Measurements from ENCODE around the gene PAH. TPM values are rescaled to one million over a fixed set of nuclear protein-coding genes. Genes with fewer than 3 reads are reported as not detected.
"Not testable (repeated sequence)": the region's sequence is repeated elsewhere in the genome, so short reads cannot be mapped to it uniquely, and the experiment has no call there.

Gene PAH
- total RNA-seq, 1 experiment from 2014 or later: not detected

DNA sequence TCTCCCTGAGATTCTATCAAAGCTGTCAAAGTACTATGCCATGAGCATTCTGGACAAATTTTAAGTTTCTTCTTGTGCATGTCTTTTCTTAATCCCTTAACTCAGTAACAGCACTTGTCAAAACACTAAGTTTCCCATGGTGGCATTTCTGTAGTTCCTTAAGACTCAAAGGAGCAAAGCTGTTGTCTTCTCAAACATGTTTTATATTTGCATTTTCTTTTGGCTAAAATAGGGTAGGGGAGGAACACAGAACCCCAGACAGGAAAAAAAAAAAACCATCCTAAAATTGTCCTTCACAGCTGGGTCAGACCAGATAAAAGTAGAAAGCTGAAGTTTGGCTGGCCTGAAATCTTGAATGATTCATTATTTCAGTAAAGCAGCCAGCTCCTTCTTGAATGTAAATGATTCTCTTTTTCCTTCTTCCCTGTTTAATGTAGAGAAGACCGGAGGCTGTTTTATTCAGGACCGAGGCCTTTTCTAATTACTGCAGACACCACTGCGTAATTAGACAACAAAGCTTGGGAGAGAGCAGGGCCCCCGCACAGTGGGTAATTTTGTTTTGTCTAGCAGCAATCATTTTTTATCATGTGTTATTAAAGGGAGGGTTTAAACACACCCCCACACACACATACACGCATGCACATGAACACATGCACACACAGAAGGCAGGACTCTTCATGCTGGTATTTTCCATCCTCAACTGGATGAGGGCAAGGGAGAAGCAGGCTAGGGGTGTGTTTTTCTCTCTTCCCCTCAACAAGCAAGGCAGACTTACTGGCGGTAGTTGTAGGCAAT is 51.0 kb downstream of the PAH start:
- no peak for DNase-seq (ENCODE audit: low read depth)
- in situ Hi-C loops (cut with HindIII; ENCODE audit: low pct_unique_long_range_greater_than_20kb, low sequenced_read_pairs): no loop called here

DNA sequence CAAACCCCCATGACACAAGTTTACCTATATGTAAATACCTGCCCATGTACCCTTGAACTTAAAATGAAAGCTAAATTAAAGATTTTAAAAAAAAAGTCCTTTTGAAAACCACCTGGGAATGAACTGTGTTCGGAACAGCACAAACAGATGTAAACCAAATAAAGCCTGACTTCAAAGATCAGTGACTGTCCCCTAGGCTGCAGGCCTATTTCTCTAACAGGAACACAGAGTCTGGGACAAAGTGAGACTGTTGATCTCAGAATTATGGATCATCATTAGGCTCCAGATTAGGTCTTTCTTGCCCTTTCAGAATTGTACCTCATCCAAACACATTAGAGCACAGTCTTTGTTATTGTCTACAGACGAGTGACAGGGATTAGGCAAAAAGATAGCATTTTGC is 54.6 kb downstream of the PAH start:
- DNase-seq (ENCODE audit: low read depth): no peak
- in situ Hi-C loops (cut with HindIII; ENCODE audit: low pct_unique_long_range_greater_than_20kb, low sequenced_read_pairs): no loop called here

DNA sequence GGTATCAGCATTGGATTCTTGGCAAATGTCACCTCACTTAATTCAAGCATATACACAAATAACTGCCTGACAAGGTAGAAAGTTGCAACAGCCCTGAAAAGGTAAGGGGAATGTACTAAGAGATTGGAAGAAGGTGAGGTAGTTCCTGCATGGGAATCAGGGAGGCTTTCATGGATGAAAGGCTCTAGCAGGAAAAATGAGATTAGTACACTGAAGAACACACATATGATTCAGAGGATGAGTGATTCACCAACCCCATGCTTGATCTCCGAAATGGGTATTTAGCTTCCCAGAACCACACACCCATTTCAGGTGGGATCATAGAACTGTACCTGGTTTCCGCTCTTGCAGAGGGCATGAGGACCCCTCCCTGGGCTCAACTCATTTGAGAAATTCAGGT is 65.8 kb downstream of the PAH start:
- DNase-seq (ENCODE audit: low read depth): no peak
- in situ Hi-C loops (cut with HindIII; ENCODE audit: low pct_unique_long_range_greater_than_20kb, low sequenced_read_pairs): no loop called here

DNA sequence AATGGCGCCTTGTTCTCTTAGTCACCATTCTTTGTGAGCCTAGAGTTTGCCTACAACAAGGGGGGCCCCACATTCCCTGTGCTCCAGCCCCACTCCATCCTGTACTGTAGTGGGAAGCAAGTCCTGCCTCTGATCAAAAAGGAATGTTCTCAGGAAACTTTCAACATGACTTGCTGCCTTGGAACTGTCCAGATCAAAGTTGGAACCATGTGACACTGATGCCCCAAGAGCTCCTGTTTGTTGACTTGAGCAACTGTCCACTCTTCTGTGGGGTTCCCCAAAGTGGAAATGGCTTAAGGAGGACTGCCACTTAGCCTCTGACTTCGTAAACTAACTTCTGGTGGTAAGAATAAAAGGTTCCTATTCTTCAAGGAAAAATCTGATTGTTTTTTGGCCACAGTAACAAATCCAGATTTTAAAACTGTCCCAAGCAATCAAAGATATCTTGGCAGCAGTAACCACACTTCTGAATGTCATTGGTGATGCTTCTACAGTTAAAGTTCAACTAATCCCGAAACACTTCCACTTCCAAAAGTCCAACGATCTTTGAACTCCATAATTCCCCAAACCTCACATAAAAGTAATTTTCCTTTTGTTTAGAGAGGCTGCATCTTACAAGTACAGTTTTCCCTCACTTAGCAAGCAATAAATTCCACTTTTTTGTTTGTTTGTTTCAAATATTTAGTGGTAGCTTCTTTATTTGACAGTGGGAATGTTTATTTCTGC is 67.2 kb downstream of the PAH start:
- no peak for DNase-seq (ENCODE audit: low read depth)
- in situ Hi-C loops (cut with HindIII; ENCODE audit: low pct_unique_long_range_greater_than_20kb, low sequenced_read_pairs): no loop called here

DNA sequence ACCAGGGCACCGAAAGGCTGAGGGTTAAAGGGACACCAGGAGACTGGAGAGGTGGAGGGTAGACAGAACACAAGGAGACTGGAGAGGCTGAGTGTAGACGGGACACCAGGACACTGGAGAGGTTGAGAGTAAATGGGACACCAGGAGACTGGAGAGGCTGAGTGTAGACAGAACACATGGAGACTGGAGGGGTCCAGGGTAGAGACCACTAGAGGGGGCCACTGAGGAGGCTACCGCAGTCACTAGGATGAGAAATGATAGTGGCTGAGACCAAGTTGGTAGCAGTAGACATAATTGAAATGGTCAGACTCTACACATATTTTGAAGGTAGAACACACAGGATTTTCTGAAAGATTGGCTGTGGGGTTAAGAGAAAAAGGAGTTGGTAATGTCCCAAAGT is 68.2 kb downstream of the PAH start:
- no peak for DNase-seq (ENCODE audit: low read depth)
- in situ Hi-C loops (cut with HindIII; ENCODE audit: low pct_unique_long_range_greater_than_20kb, low sequenced_read_pairs): no loop called here

DNA sequence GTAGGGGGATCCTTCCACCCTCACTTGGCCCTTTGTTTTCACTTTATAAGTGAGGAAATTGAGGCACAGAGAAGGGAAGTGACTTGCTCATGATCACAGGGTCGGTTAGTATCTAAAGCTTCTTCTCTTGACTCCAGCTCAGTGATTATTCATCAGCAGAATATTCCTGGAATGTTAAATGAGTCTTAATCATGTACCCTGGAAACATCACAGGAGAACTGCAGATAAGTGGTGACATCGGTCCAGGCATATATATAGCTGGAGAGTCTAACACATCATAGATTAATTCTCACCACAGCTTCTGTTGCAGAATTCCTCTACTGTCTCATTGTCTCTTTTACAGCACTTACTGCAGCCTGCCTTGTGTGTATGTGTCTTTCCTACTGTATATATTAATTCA is 69.9 kb downstream of the PAH start:
- no peak for DNase-seq (ENCODE audit: low read depth)
- in situ Hi-C loops (cut with HindIII; ENCODE audit: low pct_unique_long_range_greater_than_20kb, low sequenced_read_pairs): no loop called here

DNA sequence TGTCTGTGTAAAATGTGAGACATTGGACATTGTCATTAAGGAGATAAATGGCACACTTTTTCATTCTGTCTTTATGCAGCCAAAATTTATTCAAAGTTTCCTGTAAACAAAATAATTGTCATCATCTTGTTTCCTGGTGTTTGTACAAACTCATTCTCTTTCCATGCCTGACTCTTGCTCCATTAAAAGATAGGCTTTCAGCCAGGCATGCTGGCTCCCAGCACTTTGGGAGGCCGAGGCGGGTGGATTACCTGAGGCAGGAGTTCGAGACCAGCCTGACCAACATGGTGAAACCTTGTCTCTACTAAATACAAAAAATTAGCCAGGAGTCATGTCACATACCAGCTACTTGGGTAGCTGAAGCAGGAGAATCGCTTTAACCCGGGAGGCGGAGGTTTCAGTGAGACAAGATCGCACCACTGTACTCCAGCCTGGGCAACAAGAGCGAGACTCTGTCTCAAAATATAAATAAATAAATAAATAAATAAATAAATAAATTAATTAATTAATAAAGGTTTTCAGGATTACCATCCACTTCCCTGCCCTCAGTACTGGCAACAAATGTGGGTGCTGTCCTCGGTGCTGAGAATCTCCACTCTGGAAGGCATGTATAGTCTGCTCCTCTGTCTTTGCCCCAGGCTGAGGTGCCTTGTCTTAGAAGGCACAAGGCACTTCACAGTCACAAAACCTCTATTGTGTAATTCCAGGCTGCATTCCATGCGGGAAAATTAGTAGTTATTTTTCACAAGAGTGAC is 83.2 kb downstream of the PAH start:
- in situ Hi-C loops (cut with HindIII; ENCODE audit: low pct_unique_long_range_greater_than_20kb, low sequenced_read_pairs): no loop called here
- DNase-seq (ENCODE audit: low read depth): no peak

DNA sequence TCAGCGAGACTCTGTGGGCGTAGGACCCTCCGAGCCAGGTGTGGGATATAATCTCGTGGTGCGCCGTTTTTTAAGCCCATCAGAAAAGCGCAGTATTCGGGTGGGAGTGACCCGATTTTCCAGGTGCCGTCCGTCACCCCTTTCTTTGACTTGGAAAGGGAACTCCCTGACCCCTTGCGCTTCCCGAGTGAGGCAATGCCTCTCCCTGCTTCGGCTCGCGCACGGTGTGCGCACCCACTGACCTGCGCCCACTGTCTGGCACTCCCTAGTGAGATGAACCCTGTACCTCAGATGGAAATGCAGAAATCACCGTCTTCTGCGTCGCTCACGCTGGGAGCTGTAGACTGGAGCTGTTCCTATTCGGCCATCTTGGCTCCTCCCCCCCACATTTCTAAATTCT is 84.2 kb downstream of the PAH start:
- in situ Hi-C loops (cut with HindIII; ENCODE audit: low pct_unique_long_range_greater_than_20kb, low sequenced_read_pairs); DNase-seq (ENCODE audit: low read depth): not testable (repeated sequence)

DNA sequence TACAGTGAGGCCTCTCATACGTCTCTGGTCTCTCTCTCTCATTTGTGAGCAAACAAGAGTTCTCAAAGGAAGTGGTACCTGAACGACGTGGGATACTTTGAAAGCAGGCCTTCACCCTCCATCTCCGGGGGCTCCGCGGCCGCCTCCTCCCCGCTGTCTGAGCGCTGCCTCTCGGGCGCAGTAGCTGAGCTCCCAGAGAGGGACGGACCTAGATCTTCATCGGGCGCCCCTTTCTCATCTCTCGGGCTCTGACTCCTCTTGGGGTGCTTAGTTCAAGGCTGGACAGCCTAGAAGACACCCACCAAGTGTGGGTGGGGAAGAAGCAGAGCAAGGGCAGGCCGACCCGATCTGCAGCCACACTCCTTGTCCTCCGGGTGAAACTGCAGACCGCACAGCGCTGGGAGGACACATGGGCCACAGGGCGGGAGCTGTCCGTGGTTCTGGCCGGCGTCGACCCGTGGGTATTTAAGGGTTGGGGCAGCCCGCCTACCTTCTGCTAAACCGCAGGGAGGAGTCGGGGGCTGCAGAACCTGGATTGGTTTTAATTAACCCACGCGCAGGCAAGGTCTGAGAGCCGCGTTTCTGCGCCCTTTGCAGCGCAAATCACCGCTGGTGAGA is 92.7 kb downstream of the PAH start:
- in situ Hi-C loops (cut with HindIII; ENCODE audit: low pct_unique_long_range_greater_than_20kb, low sequenced_read_pairs): no loop called here
- DNase-seq (ENCODE audit: low read depth): no peak

DNA sequence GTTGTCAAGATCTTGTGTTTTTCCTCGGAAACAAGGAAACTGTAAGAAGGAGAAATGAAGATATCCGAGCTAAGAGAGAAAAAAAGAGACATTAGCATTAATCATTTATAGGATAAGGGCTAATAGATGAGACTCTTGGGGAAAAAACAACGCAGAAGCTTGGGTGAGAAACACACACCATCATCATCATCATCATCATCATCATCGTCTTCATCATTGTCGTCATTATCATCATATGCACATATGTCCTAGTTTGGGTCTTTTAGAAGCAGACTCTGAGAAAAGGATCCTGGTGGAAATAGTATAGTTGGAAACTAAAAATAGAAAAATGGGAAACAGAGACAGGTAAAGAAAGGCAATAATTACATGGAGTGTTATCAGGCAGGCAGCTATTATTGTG is 95.9 kb downstream of the PAH start:
- no peak for DNase-seq (ENCODE audit: low read depth)
- in situ Hi-C loops (cut with HindIII; ENCODE audit: low pct_unique_long_range_greater_than_20kb, low sequenced_read_pairs): no loop called here

DNA sequence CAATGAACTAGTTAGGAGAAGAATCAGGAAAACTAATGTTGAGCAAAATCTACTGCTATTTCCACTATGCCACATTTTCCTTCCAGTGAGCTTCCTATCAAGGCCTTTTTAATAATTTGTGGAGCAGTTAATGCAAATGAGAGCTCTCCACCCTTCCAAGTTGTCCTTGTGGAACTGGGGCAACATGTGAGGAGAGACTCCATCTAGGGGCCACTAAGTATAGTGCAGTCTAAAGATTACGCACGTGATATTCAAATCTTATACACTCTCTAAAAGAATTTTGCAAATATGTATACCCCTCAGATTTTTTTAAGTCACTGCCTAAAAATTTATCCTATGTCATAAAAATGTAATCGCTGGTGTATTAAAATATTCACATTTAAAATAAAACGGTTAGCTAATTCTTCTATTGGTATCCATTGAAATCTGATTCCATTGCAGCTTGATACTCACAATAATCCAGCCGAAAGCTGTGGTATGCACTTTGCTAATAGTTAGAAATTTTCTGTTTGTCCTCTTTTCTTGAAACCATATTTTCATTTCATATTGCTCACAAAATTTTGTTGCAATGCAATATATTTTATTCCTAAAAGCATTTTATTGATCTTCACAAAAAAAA is 100.1 kb downstream of the PAH start:
- no peak for DNase-seq (ENCODE audit: low read depth)
- in situ Hi-C loops (cut with HindIII; ENCODE audit: low pct_unique_long_range_greater_than_20kb, low sequenced_read_pairs): no loop called here

DNA sequence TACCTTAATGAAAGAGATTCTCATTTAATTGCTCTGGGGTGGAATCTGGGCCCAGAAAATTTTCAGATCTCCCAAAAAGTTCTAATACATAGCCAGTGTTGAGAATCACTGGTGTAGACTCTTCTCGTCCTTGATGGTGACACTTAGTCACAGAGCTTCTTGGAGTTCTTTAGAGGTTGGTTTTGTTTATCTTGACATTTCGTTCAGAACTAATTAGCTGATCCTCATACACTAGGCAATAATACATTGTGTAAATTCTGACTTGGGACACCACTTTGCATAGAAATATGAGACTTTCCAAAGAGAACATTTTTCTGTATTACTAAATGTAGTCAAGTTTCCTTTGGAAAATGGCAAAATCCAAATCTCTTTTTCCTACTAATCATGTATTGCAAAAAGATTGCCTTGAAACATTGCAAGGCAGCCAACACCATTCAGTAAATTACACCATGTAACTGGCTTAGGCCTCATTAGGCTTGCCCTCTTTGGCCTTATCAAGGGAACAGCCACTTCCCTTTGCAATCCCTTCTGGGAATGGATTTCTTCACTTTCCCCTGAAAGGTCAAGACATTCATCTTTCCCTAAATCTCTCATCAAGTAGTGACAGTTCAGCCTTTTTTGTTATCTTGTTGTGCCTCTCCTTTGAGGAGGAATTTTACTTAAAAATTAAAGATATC is 102.2 kb downstream of the PAH start:
- in situ Hi-C loops (cut with HindIII; ENCODE audit: low pct_unique_long_range_greater_than_20kb, low sequenced_read_pairs): no loop called here
- no peak for DNase-seq (ENCODE audit: low read depth)

DNA sequence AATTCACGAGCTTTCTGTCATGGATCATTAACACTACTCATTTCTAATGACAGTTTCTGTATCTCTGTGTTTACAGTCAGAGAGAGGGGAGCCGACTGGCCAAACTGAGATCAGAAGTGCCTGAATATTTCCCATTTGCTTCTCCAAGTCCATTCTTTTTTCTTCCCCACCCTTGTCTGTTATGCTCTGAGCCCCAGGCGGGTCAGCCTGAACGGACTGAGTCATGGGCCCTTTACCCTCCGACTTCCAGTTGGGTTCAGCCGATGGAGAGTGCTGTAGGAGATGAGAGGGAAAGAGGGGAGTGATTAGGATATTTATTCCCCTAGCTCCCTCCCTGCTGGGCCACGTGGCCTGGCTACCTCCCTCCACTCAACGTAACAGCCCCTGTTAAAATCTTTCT is 104.7 kb downstream of the PAH start:
- DNase-seq (ENCODE audit: low read depth): no peak
- in situ Hi-C loops (cut with HindIII; ENCODE audit: low pct_unique_long_range_greater_than_20kb, low sequenced_read_pairs): no loop called here

DNA sequence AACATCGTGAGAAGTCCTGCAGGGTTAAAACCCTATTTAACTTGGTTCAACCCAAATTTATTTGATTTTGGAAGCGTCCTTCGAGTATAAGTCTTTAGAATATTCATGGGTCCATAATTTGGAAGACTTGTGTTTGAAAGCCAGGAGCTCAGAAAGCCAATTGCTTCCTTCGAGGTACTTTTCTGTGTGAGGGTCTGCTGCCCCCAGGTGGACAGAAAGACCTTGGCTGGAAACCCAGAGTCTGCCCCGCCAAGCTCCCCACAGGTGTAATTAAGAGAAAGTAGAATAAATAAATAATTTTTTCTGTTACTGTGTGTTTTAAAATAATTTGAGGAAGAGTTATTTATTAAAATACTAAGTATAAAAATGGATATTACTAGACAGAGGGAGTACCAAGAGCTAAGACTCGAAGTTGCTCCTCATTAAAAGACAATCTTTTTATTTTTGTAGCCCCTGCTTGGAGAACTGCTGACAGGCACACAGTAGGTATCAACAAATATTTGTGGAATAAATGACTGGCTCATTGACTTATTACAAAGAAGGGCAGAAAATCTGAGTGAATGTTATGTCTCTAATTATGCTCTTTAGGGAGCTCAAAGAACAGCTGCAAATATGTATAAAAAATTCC is 105.8 kb downstream of the PAH start:
- in situ Hi-C loops (cut with HindIII; ENCODE audit: low pct_unique_long_range_greater_than_20kb, low sequenced_read_pairs): no loop called here
- DNase-seq (ENCODE audit: low read depth): no peak

DNA sequence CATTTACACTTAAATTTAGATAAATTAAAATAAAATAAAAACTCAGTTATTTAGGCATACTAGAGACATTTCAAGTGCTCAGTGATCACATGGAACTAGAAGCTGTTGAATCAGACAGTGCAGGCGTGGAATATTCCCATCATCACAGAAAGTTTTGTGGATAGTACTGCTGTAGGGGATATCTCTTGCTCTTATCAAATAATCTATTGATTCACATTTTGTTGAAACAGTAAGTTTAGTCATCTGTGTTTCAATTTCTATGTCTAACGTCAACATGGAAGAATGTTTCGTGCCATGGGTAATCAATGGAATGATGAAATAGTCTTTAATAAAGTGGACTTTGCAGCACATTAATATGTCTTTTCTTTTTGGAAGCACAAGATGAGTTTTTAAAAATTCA is 108.6 kb downstream of the PAH start:
- in situ Hi-C loops (cut with HindIII; ENCODE audit: low pct_unique_long_range_greater_than_20kb, low sequenced_read_pairs): no loop called here
- DNase-seq (ENCODE audit: low read depth): no peak

DNA sequence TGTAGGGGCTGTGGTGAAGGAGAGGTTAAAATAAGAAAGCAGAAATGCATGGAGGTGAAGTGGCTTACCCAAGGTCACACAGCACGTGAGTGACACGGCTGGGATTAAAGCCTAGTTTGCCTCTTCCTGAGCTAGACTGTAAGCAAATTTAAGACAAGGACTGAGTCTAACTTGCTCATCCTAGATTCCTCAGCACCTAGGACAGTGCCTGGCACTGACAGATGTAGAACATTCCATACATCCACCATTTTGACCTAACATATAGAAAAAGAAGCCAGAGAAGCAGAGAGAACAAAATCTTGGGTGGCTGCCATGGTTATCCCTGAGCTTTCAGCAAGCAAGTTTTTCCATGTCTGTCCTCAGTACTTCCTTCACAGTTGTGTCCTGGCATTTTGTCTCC is 110.5 kb downstream of the PAH start:
- DNase-seq (ENCODE audit: low read depth): no peak
- in situ Hi-C loops (cut with HindIII; ENCODE audit: low pct_unique_long_range_greater_than_20kb, low sequenced_read_pairs): no loop called here

DNA sequence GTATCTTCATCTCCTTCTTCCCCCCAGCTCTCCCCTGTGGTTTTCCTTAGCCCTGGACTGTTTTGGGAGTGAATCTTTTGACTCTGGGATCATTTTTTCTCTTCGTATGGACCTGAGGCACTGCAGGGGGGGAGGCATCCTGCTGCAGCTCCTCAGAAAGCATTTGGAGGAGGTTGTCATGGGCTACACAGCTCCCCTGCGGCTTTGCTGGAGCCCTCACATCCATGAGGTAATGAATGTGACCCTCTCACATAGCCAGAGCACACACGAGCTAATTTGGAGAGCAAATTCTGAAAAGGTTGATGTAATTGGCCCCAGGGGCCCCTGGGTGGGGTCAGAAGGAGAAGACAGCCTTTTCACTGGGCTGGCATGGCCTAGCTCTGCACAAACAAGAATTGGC is 110.9 kb downstream of the PAH start:
- in situ Hi-C loops (cut with HindIII; ENCODE audit: low pct_unique_long_range_greater_than_20kb, low sequenced_read_pairs): no loop called here

DNA sequence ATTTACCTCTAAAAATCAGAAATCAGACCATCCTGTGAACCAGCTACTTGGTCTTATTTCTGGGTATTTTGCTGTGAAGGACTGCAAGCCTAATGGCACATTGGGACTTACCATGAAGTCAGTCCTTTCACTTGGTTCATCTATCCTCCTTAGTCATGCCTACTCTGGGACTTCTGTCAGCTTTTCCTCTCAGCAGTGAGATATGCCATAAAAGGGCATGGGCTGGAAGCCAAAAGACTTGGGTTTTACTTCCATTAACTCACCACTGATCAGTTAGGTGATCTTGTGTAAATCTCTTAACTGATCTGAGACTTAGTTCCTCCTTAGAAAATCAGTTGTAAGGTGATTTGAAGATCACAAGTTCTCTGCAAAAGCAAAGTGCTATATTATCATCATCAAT is 116.5 kb downstream of the PAH start:
- no peak for DNase-seq (ENCODE audit: low read depth)
- in situ Hi-C loops (cut with HindIII; ENCODE audit: low pct_unique_long_range_greater_than_20kb, low sequenced_read_pairs): no loop called here

More for the DNA sequence above, 110.9 kb downstream of the PAH start:
- no peak for DNase-seq (ENCODE audit: low read depth)

Measured in Caki2 (cell line).